Spleen (tissue), 7 donors: ENCODE results near the gene SNAPC2.

Experiments
- CTCF ChIP-seq, 11 experiments: fragments of 200-600 bp in 7 of 11; fragments of 450-650 bp in 4 of 11; sonication (generic) in 4 of 11; IDR thresholded peaks in 8 of 11; conservative IDR thresholded peaks in 3 of 11; 1 replicate in 7 of 11; 2 replicates in 4 of 11; pipeline versions ENCODE4 v1.4.0 to v1.8.0; 2016 to 2021; ENCODE audit warnings: antibody characterized with exemption in 11 of 11, inconsistent platforms in 4 of 11, mild to moderate bottlenecking in 1 of 11
- POLR2A ChIP-seq, 3 donors: fragments of 450-650 bp; IDR thresholded peaks; one replicate each; pipeline ENCODE4 v1.5.1; 2017; ENCODE audit warnings: antibody characterized with exemption in 3 of 3, mild to moderate bottlenecking in 1 of 3
- POLR2AphosphoS5 ChIP-seq, 3 donors: sonication (generic); formaldehyde crosslinking; IDR thresholded peaks; one replicate each; pipeline ENCODE4 v1.5.1; 2017; ENCODE audit warnings: antibody characterized with exemption in 3 of 3
- donor health status: DM: no; HTN: no; CAD: no; lungs with moderate emphysema.
- donor health status: DM: no; HTN: no; CAD: no.
- donor health status: DM: no; HTN: no; CAD: no.

- no peak for TF ChIP-seq CTCF (IDR thresholded peaks at IDR 0.05 in 8 of 11, conservative IDR thresholded peaks at IDR 0.05 in 3 of 11)
- no peak for TF ChIP-seq POLR2A (IDR thresholded peaks at IDR 0.05)
- TF ChIP-seq POLR2AphosphoS5 (IDR thresholded peaks at IDR 0.05) = no peak
Measured at GRCh38 chr19:7953060-7953459, 32.9 kb downstream of the SNAPC2 start.
